SU-DHL-6 (cell line): ENCODE data around the gene MYADM.
"Not testable (repeated sequence)": the region's sequence is repeated elsewhere in the genome, so short reads cannot be mapped to it uniquely, and the experiment has no call there.

Experiments
- H2AFZ ChIP-seq: fragments of 200-600 bp; sonication (generic); 2 replicates; pipeline ENCODE4 v1.6.1; 2014; ENCODE audit warnings: low read depth, mild to moderate bottlenecking, moderate library complexity, mixed read lengths, antibody characterized with exemption, low read length; ENCODE audit not compliant: severe bottlenecking
- H3F3A ChIP-seq: fragments of 200-600 bp; shearing (Covaris generic); 2 replicates; pipeline ENCODE4 v1.6.0; 2016; ENCODE audit warnings: antibody characterized with exemption, mild to moderate bottlenecking; ENCODE audit not compliant: insufficient read depth
- H3K27ac ChIP-seq: fragments of 200-600 bp; sonication (generic); 2 replicates; pipeline ENCODE4 v1.5.1; 2016; ENCODE audit warnings: low read depth, mild to moderate bottlenecking, low read length, moderate library complexity, mixed read lengths
- H3K27me3 ChIP-seq: fragments of 200-600 bp; sonication (generic), shearing (Covaris generic); 2 replicates; pipeline ENCODE4 v1.6.0; 2014; ENCODE audit warnings: mild to moderate bottlenecking, low read length
- H3K36me3 ChIP-seq: fragments of 200-600 bp; sonication (generic); 2 replicates; pipeline ENCODE4 v1.6.1; 2014; ENCODE audit warnings: mild to moderate bottlenecking, low read length, mixed read lengths
- H3K4me2 ChIP-seq: fragments of 300-600, 200-600 bp; shearing (Covaris generic), sonication (generic); 2 replicates; pipeline ENCODE4 v1.6.0; 2014; ENCODE audit warnings: low read length, low read depth, mild to moderate bottlenecking; ENCODE audit not compliant: poor library complexity, severe bottlenecking
- H3K4me3 ChIP-seq: fragments of 200-600 bp; sonication (generic); 2 replicates; pipeline ENCODE4 v1.5.1; 2014; ENCODE audit warnings: antibody characterized with exemption, low read length, mild to moderate bottlenecking, mixed read lengths; ENCODE audit not compliant: insufficient read depth, poor library complexity, severe bottlenecking
- H3K79me2 ChIP-seq: fragments of 200-600 bp; sonication (generic); 2 replicates; pipeline ENCODE4 v1.6.1; 2014; ENCODE audit warnings: mild to moderate bottlenecking, low read length, moderate library complexity; ENCODE audit not compliant: insufficient read depth
- H3K9ac ChIP-seq: fragments of 200-600 bp; sonication (generic); 2 replicates; pipeline ENCODE4 v1.7.0; 2014; ENCODE audit warnings: mild to moderate bottlenecking, low read length
- H3K9me2 ChIP-seq: fragments of 200-600 bp; sonication (generic); replicated peaks from 2 replicates; pipeline ENCODE4 v1.6.1; 2014; ENCODE audit warnings: low read length; ENCODE audit not compliant: insufficient read depth
- H3K9me3 ChIP-seq: fragments of 200-600 bp; sonication (generic); 2 replicates; pipeline ENCODE4 v1.6.1; 2014; ENCODE audit warnings: low read length, mixed read lengths; ENCODE audit not compliant: insufficient read depth
- H4K20me1 ChIP-seq: fragments of 200-600 bp; sonication (generic); 2 replicates; pipeline ENCODE4 v1.6.1; 2014; ENCODE audit warnings: low read depth, mild to moderate bottlenecking, antibody characterized with exemption, low read length, moderate library complexity, mixed read lengths
- EZH2phosphoT487 ChIP-seq: fragments of 200-600 bp; sonication (generic), shearing (Covaris generic); conservative IDR thresholded peaks from 2 replicates; pipeline ENCODE4 v1.6.1; 2018; ENCODE audit warnings: mild to moderate bottlenecking, antibody characterized with exemption, low read length, moderate library complexity, mixed read lengths
- TF ChIP-seq, protein P1 (sequence below): fragments of 200-600 bp; sonication (generic); IDR thresholded peaks from one replicate; pipeline ENCODE4 v1.5.1; 2017; ENCODE audit warnings: antibody characterized with exemption, mild to moderate bottlenecking, low read length, moderate library complexity; ENCODE audit not compliant: insufficient read depth, poor library complexity, severe bottlenecking

MYADM gene

DNA sequence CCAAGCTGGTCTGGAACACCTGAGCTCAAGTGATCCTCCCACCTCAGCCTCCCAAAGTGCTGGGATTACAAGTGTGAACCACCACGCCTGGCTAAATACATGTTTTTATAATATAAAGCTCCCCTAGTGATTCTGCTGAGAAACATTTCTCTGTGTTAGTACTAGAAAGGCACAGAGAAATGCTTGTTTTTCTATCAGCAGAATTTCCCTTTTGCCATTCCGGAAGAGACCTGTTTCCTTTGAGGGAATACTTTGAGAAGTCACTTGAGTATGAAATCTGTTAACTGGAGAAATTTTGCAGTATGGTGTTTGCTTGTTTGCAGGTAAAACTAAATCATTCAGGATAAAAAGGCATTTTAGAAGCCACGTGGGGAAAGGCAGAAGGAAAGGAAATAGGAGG, 39.2 kb upstream of the MYADM start:
- Histone ChIP-seq H3K9me3 (no peaks in the 10 kb centered on the region), H2AFZ (no peak overlapping the region), H3K9me2 (no peaks in the 10 kb centered on the region), H3K4me2 (no peak overlapping the region), H3K9ac (no peak overlapping the region), H3K36me3 (no peaks in the 10 kb centered on the region), H3F3A (no peaks in the 10 kb centered on the region), H3K79me2 (no peaks in the 10 kb centered on the region), H3K4me3 (no peak overlapping the region), H3K27ac (no peak overlapping the region), H3K27me3 (no peaks in the 10 kb centered on the region), H4K20me1 (no peaks in the 10 kb centered on the region)
- TF ChIP-seq EZH2phosphoT487 = no peak
- TF ChIP-seq, protein P1, sequence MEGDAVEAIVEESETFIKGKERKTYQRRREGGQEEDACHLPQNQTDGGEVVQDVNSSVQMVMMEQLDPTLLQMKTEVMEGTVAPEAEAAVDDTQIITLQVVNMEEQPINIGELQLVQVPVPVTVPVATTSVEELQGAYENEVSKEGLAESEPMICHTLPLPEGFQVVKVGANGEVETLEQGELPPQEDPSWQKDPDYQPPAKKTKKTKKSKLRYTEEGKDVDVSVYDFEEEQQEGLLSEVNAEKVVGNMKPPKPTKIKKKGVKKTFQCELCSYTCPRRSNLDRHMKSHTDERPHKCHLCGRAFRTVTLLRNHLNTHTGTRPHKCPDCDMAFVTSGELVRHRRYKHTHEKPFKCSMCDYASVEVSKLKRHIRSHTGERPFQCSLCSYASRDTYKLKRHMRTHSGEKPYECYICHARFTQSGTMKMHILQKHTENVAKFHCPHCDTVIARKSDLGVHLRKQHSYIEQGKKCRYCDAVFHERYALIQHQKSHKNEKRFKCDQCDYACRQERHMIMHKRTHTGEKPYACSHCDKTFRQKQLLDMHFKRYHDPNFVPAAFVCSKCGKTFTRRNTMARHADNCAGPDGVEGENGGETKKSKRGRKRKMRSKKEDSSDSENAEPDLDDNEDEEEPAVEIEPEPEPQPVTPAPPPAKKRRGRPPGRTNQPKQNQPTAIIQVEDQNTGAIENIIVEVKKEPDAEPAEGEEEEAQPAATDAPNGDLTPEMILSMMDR = no peak

DNA sequence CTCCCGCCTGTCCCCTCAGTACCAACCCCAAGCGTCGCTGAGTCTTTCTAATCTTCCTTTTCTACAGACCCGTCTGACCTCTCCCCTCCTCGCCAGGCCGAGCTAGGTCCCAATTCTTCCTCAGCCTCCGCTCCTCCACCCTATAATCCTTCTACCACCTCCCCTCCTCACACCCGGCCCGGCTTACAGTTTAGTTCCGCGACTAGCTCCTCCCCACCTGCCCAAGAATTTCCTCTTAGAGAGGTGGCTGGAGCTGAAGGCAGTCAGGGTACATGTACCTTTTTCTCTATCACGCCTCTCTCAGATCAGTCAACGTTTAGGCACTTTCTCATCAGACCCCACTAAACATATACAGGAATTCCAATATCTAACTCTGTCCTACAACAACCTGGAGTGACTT, 34.8 kb upstream of the MYADM start:
- H3K27ac ChIP-seq, H3K4me3 ChIP-seq, H3F3A ChIP-seq, H3K36me3 ChIP-seq, H3K27me3 ChIP-seq, H3K79me2 ChIP-seq, H2AFZ ChIP-seq, H4K20me1 ChIP-seq, H3K9ac ChIP-seq, H3K9me2 ChIP-seq, H3K4me2 ChIP-seq, H3K9me3 ChIP-seq: not testable (repeated sequence)

DNA sequence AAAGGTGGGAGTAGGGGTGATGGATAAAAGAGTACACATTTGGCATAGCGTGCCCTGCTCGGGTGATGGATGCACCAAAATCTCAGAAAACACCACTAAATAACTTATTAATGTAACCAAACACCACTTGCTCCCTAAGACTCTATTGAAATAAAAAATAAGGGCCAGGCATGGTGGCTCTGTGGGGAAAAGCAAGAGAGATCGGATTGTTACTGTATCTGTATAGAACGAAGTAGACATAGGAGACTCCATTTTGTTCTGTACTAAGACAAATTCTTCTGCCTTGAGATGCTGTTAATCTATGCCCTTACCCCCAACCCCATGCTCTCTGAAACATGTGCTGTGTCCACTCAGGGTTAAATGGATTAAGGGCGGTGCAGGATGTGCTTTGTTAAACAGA, 29.2 kb upstream of the MYADM start:
- not testable (repeated sequence) for H4K20me1 ChIP-seq, H3K79me2 ChIP-seq, H3K9me3 ChIP-seq, H2AFZ ChIP-seq, H3K36me3 ChIP-seq, H3K4me2 ChIP-seq, H3K27me3 ChIP-seq, H3K4me3 ChIP-seq, H3K9ac ChIP-seq, H3K9me2 ChIP-seq, H3F3A ChIP-seq, H3K27ac ChIP-seq

DNA sequence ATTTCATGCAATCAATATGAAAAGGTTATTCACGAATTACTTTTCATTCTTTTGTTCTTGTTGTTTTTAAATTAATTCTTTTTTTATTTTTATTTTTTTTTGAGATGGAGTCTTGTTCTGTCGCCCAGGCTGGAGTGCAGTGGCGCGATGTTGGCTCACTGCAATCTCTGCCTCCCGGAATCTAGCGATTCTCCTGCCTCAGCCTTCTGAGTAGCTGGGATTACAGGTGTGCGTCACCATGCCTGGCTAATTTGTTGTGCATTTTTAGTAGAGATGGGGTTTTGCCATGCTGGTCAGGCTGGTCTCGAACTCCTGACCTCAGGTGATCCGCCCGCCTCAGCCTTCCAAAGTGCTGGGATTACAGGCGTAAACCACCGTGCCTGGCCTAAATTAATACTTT, 27.4 kb upstream of the MYADM start:
- not testable (repeated sequence) for H3K4me2 ChIP-seq, H3K27ac ChIP-seq, H3F3A ChIP-seq, H3K79me2 ChIP-seq, H2AFZ ChIP-seq, H3K4me3 ChIP-seq, H4K20me1 ChIP-seq, H3K9ac ChIP-seq, H3K27me3 ChIP-seq, H3K9me3 ChIP-seq, H3K36me3 ChIP-seq, H3K9me2 ChIP-seq

DNA sequence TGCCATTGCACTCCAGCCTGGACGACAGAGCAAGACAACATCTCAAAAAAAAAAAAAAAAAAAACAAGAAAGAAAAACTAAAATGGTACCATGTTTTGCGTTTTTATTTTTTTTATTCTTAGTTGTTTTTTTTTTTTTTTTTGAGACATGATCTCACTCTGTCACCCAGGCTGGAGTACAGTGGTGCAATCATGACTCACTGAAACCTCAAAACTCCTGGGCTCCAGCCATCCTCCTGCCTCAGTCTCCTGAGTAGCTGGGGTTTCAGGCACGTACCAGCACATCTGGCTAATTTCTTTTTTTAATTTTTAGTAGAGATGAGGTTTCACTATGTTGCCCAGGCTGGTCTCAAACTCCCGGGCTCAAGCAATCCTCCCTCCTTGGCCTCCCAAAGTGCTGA, 26.8 kb upstream of the MYADM start:
- not testable (repeated sequence) for H3K27ac ChIP-seq, H3K79me2 ChIP-seq, H3K4me3 ChIP-seq, H3K9ac ChIP-seq, H3K4me2 ChIP-seq, H3K27me3 ChIP-seq, H3K9me2 ChIP-seq, H3F3A ChIP-seq, H3K36me3 ChIP-seq, H4K20me1 ChIP-seq, H2AFZ ChIP-seq, H3K9me3 ChIP-seq
